Adrenal gland (tissue), 12 donors: ENCODE data around the gene SNPH. TPM values are rescaled to one million over a fixed set of nuclear protein-coding genes. Genes with fewer than 3 reads are reported as not detected.

Experiments used
- DNase-seq, 7 donors: peaks; one replicate each; pipeline ENCODE4 v3.0.0-alpha.2; 2019 to 2020
- H3K27ac ChIP-seq, 5 donors: fragments of 200-600 bp; sonication (generic) in 4 of 5; 1 replicate in 3 of 5; 2 replicates in 2 of 5; pipeline versions ENCODE4 v1.5.1 to v1.8.0; 2016 to 2020; ENCODE audit warnings: mild to moderate bottlenecking in 1 of 5
- H3K27me3 ChIP-seq: fragments of 200-600 bp; 2 replicates; pipeline ENCODE4 v1.8.0; 2021
- H3K36me3 ChIP-seq, 2 donors: fragments of 200-600 bp; replicated peaks in 1 of 2; 1 replicate in 1 of 2; 2 replicates in 1 of 2; pipeline versions ENCODE4 v1.5.1 to v1.8.0; 2018 to 2022
- H3K4me1 ChIP-seq, 2 donors: fragments of 200-600 bp; replicated peaks in 1 of 2; 1 replicate in 1 of 2; 2 replicates in 1 of 2; pipeline versions ENCODE4 v1.5.1 to v1.8.0; 2018 to 2021
- H3K4me3 ChIP-seq, 4 donors: fragments of 200-600 bp; sonication (generic) in 3 of 4; one replicate each; pipeline ENCODE4 v1.5.1; 2016 to 2018
- H3K9me3 ChIP-seq, 3 donors: fragments of 200-600 bp; sonication (generic) in 1 of 3; replicated peaks in 1 of 3; 1 replicate in 2 of 3; 2 replicates in 1 of 3; pipeline versions ENCODE4 v1.5.1 to v1.8.0; 2016 to 2021
- CTCF ChIP-seq, 6 experiments: fragments of 450-650 bp in 4 of 6; fragments of 200-600 bp in 2 of 6; sonication (generic) in 1 of 6; IDR thresholded peaks; 1 replicate in 5 of 6; 2 replicates in 1 of 6; pipeline versions ENCODE4 v1.5.1 to v1.8.0; 2016 to 2021; ENCODE audit warnings: antibody characterized with exemption in 6 of 6, mild to moderate bottlenecking in 2 of 6, moderate library complexity in 1 of 6
- POLR2A ChIP-seq, 2 donors: fragments of 450-650 bp; IDR thresholded peaks; one replicate each; pipeline ENCODE4 v1.6.1; 2017; ENCODE audit warnings: antibody characterized with exemption in 2 of 2, mild to moderate bottlenecking in 2 of 2, moderate library complexity in 1 of 2
- WGBS, 4 donors: extraction: QIAGEN DNeasy Blood & Tissue Kit in 2 of 4; methylation state at CpG; one replicate each; pipeline versions ENCODE4 v1.1.5 to v1.1.7; 2013 to 2017; 5-methylcytosine and 5-hydroxymethylcytosine counted together
- intact Hi-C, 2 donors: fragments of 100-400 bp; cut with DNase I; formaldehyde crosslinking; loops; one replicate each; pipeline versions ENCODE4 v1.14.1 to v1.15.0; 2022 to 2023
- polyA plus RNA-seq, 3 donors: library from polyadenylated mRNA; stranded (reverse); fragments of 200-250 nt in 2 of 3; fragments of 350-450 nt in 1 of 3; fragmentation: Illumina TruSeq in 1 of 3; extraction: RNeasy Lipid Tissue Mini Kit (QIAGEN cat#74804) in 1 of 3; gene quantifications; one replicate each; pipeline ENCODE4 v1.2.3, GENCODE V29; 2013 to 2014
- total RNA-seq, 9 donors: library from RNA; depleted of rRNA in 4 of 9; stranded (reverse); fragments of >200 nt in 4 of 9; fragments of 120-200 nt in 1 of 9; fragmentation: NEBNext Ultra II Directional in 1 of 9; extraction: Animal tissue kit (Norgen Biotek cat#: 25700) in 1 of 9; gene quantifications; one replicate each; pipeline versions ENCODE4 v1.1.0 to v1.2.4, GENCODE V29; 2013 to 2023
- donor health status: healthy with polysubstance abuse.
- donor health status: Bipolar disorder and iron deficiency.
- donor health status: DM: yes; HTN: yes; CAD: no.
- donor health status: DM: no; HTN: no; CAD: no.
- donor health status: DM: no; HTN: no; CAD: no.
- donor health status: DM: yes; HTN: yes; CAD: no.

The SNPH gene
- total and polyA plus RNA-seq, 12 donors, result 2.1 to 18.9 (median 5.8) TPM

GRCh38 chr20:1225263-1225782, 40.8 kb upstream of the SNPH start:
- DNase-seq, result no peak
- Histone ChIP-seq H3K27ac (no peak overlapping the region), H3K27me3 (peaks cover 34% of the 10 kb centered on the region), H3K9me3 (no peaks in the 10 kb centered on the region), H3K4me3 (peak overlapping the region in 2 of 4 donors; percentile 22 to 45), H3K36me3 (no peaks in the 10 kb centered on the region), H3K4me1 (peaks cover 0 to 8% of the 10 kb centered on the region in 2 donors)
- TF ChIP-seq CTCF (IDR thresholded peaks at IDR 0.05) (no peak), POLR2A (IDR thresholded peaks at IDR 0.05) (no peak)
- intact Hi-C loops, result no loop called here
- WGBS, 4 donors, result 2 to 4% (median 3%) methylated on average over 11 to 30 of the region's 30 CpGs

DNA sequence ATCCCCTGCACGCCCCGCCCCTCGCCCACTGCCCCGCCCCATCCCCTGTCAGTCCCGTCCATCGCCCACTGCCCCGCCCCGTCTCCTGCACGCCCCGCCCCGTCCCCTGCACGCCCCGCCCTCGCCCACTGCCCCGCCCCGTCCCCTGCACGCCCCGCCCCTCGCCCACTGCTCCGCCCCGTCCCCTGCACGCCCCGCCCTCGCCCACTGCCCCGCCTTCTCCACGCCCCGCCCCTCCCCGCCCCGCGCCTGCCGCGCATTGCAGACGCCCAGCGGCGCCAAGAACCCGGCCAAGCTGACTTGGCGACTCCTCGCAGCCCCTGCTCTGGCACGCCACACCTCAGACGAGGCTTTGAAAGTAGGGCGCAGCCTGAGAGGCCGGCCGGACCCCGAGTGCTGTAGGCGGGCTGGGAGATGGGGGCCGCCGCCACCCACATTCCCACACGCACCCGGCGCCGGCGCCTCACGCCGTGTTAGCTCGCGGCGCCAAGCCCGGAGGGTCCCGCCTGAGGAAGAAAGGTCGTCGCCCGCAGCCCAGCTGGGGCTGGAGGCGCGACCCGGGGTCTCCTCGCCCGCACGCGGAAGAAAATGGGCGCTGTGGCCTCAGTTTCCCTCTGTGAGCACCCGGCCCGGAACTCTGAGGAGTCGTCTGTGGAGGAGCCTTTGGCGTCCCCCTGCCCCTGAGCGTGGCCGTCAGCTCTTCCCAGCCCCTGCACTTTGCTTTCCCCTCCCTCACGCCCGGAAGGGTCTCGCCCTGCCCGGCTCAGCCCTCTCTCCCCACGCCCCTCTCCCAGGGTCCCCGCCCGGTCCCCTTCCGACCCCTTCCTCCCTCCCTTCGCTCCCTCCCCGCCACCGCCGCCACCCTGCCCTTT, 40.1 kb upstream of the SNPH start, which contains the start of gene RAD21L1:
RAD21L1 (plus strand) TSS at position 262 of the 872 bp plus-strand sequence. CDS start 2,410 bp downstream, outside the sequence.
- H3K27ac ChIP-seq, result no peak within 1 kb of the TSS
- 0 to 3% (median 2%) methylated on average over 7 to 88 of the region's 88 CpGs; no CpG with 5 or more reads in 1 of the 4 donors for WGBS, 4 donors
- TF ChIP-seq CTCF (IDR thresholded peaks at IDR 0.05) (no peak), POLR2A (IDR thresholded peaks at IDR 0.05) (no peak)
- H3K9me3 ChIP-seq, result no peaks in the 10 kb centered on the region
- no peaks in the 10 kb centered on the region for H3K36me3 ChIP-seq
- DNase-seq, result peak; percentile 65 to 85 (median 80)
- peak within 1 kb of the TSS in 3 of 4 donors; percentile 22 to 73 (median 34) for H3K4me3 ChIP-seq
- peaks cover 0 to 8% of the 10 kb centered on the region in 2 donors for H3K4me1 ChIP-seq
- intact Hi-C loops, result no loop called here
- H3K27me3 ChIP-seq, result peaks cover 41% of the 10 kb centered on the region

DNA sequence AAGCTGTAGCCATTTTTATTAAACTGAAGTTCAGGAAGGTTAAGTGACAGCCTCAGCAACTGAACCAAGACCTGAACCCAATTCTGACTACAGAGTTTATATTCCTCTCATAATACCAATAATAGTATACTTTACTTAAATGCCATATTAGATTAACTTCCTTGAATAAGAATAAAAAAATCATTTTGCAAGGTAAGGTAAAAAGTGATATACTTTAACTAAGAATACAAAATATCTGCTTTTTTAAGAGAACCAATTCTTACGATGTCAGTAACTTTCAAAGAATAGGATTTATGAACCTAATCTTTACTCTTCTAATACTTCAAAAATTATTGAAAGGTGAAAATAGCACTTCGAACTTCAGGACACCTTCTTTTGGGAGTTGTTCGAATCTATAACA, 36.6 kb upstream of the SNPH start:
- WGBS, 4 donors, result 72 to 87% (median 80%) methylated on average over 3 of the region's 3 CpGs
- intact Hi-C loops, result no loop called here

More for the DNA sequence above, 36.6 kb upstream of the SNPH start:
- Histone ChIP-seq H3K27ac (no peak overlapping the region), H3K4me3 (no peak overlapping the region), H3K9me3 (no peaks in the 10 kb centered on the region), H3K4me1 (peaks cover 0 to 8% of the 10 kb centered on the region in 2 donors), H3K27me3 (peaks cover 46% of the 10 kb centered on the region), H3K36me3 (no peaks in the 10 kb centered on the region)
- no peak for TF ChIP-seq POLR2A (IDR thresholded peaks at IDR 0.05)
- no peak for TF ChIP-seq CTCF (IDR thresholded peaks at IDR 0.05)
- no peak for DNase-seq
